A673 (cell line): ENCODE results near the gene BEX3. TPM values are rescaled to one million over a fixed set of nuclear protein-coding genes. Genes with fewer than 3 reads are reported as not detected.
A peak's percentile ranks its signal among the peaks of the same experiment; 100 is the strongest.
"Not testable (repeated sequence)": the region's sequence is repeated elsewhere in the genome, so short reads cannot be mapped to it uniquely, and the experiment has no call there.

Source experiments
- BruUV-seq: library from RNA; stranded (reverse); fragments of 400-500 nt; replicated peaks from 2 replicates; lab custom pipeline; 2021; lab: Mats Ljungman, UMichigan
- CTCF ChIA-PET: fragments of 300-600 bp; sonication (Branson Sonifier 250); formaldehyde crosslinking; loops from one replicate; lab custom pipeline; 2022; ENCODE audit warnings: antibody characterized with exemption; lab: Charles Lee
- POLR2A ChIA-PET: fragments of 300-600 bp; sonication (Branson Sonifier 250); formaldehyde crosslinking; loops from one replicate; lab custom pipeline; 2022; ENCODE audit warnings: antibody characterized with exemption; ENCODE audit not compliant: low non-redundant PET; lab: Charles Lee
- DNase-seq: peaks from one replicate; pipeline ENCODE4 v3.0.0-alpha.2; 2015; ENCODE audit warnings: low spot score
- H3K27ac ChIP-seq: fragments of 200-600 bp; sonication (generic); 2 replicates; pipeline ENCODE4 v1.5.1; 2016; ENCODE audit warnings: mixed run types, low read depth, mild to moderate bottlenecking, mixed read lengths, antibody characterized with exemption, low read length; ENCODE audit not compliant: poor library complexity, severe bottlenecking
- H3K27me3 ChIP-seq: fragments of 200-600 bp; sonication (generic); replicated peaks from 2 replicates; pipeline ENCODE4 v1.6.1; 2017; ENCODE audit warnings: mixed run types, low read depth, mild to moderate bottlenecking, mixed read lengths, antibody characterized with exemption, low read length; ENCODE audit not compliant: insufficient read depth, poor library complexity
- H3K36me3 ChIP-seq: fragments of 200-600 bp; sonication (generic); 2 replicates; pipeline ENCODE4 v1.6.1; 2016; ENCODE audit warnings: mixed run types, mild to moderate bottlenecking, mixed read lengths, antibody characterized with exemption, low read length; ENCODE audit not compliant: insufficient read depth, poor library complexity, severe bottlenecking
- H3K4me1 ChIP-seq: fragments of 200-600 bp; sonication (generic); 2 replicates; pipeline ENCODE4 v1.6.1; 2017; ENCODE audit warnings: mixed run types, mild to moderate bottlenecking, mixed read lengths, antibody characterized with exemption, low read length; ENCODE audit not compliant: insufficient read depth, poor library complexity, severe bottlenecking
- H3K4me3 ChIP-seq: fragments of 200-600 bp; sonication (generic); 2 replicates; pipeline ENCODE4 v1.5.1; 2016; ENCODE audit warnings: low read depth, mixed run types, mild to moderate bottlenecking, mixed read lengths, low read length; ENCODE audit not compliant: poor library complexity, severe bottlenecking
- H3K9me3 ChIP-seq: fragments of 200-600 bp; sonication (generic); 2 replicates; pipeline ENCODE4 v1.6.1; 2016; ENCODE audit warnings: mixed run types, low read depth, mild to moderate bottlenecking, mixed read lengths, antibody characterized with exemption, low read length; ENCODE audit not compliant: poor library complexity, severe bottlenecking
- CTCF ChIP-seq: fragments of 300-800, 200-600 bp; sonication (generic); conservative IDR thresholded peaks from 2 replicates; pipeline ENCODE4 v1.5.1; 2017; ENCODE audit warnings: low read depth, mild to moderate bottlenecking, antibody characterized with exemption, low read length, moderate library complexity, mixed read lengths
- EZH2 ChIP-seq: fragments of 200-600 bp; sonication (generic); IDR thresholded peaks from 2 replicates; pipeline ENCODE4 v1.6.1; 2017; ENCODE audit warnings: borderline replicate concordance, low read depth, mild to moderate bottlenecking, mixed read lengths, antibody characterized with exemption, low read length; ENCODE audit not compliant: poor library complexity, severe bottlenecking
- intact Hi-C: fragments of 100-400 bp; cut with micrococcal nuclease; formaldehyde crosslinking; loops from one replicate; pipeline ENCODE4 v1.10.0; 2022; ENCODE audit not compliant: unreplicated experiment
- total RNA-seq: library from RNA; stranded (reverse); gene quantifications from 2 replicates; pipeline ENCODE4 v1.2.3, GENCODE V29; 2021

The BEX3 gene
- total RNA-seq, 1 experiment from 2014 or later = 254 TPM

GRCh38 chrX:103405009-103405333, 28.6 kb downstream of the BEX3 start:
- no peak for DNase-seq
- Histone ChIP-seq H3K27ac (no peak overlapping the region), H3K4me3 (peak overlapping the region; percentile 46), H3K27me3 (no peaks in the 10 kb centered on the region), H3K4me1 (no peaks in the 10 kb centered on the region), H3K36me3 (no peaks in the 10 kb centered on the region), H3K9me3 (no peaks in the 10 kb centered on the region)
- intact Hi-C loops = no loop called here
- ChIA-PET CTCF (no interaction called here), POLR2A (no interaction called here)
- BruUV-seq = TSS peak; percentile 89
- TF ChIP-seq CTCF (no peak), EZH2 (no peak)

GRCh38 chrX:103406256-103406655, 29.9 kb downstream of the BEX3 start:
- TF ChIP-seq CTCF (no peak), EZH2 (no peak)
- POLR2A ChIA-PET = no interaction called here
- H3K4me3 ChIP-seq = no peak overlapping the region
- no peak overlapping the region for H3K27ac ChIP-seq
- no peaks in the 10 kb centered on the region for H3K27me3 ChIP-seq
- H3K36me3 ChIP-seq = no peaks in the 10 kb centered on the region
- no peak for DNase-seq
- CTCF ChIA-PET = no interaction called here
- intact Hi-C loops = no loop called here
- no peaks in the 10 kb centered on the region for H3K4me1 ChIP-seq
- BruUV-seq = no TSS peak
- H3K9me3 ChIP-seq = no peaks in the 10 kb centered on the region

DNA sequence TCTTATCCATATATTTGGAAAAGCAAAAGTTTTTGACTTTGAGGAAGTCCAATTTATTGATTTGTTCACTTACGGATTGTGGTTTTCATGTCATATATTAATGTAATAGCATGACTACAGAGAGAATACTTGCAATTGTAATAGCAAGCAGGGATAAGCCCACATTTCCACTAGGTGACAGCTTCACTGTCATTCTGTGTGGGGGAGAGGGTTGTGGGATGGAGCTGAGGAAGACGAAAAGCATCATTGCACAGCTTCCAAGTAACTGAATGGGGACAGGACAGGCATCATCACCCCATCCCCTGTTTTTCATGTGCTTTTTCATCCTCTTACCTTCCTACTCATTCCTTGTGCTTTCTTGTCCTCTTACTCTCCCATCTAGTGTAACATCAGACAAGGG, 31.4 kb downstream of the BEX3 start:
- intact Hi-C loops = no loop called here
- ChIA-PET POLR2A (no interaction called here), CTCF (no interaction called here)
- no peak for DNase-seq
- Histone ChIP-seq H3K4me1 (no peaks in the 10 kb centered on the region), H3K27me3 (no peaks in the 10 kb centered on the region), H3K27ac (no peak overlapping the region), H3K9me3 (no peaks in the 10 kb centered on the region), H3K4me3 (no peak overlapping the region), H3K36me3 (no peaks in the 10 kb centered on the region)
- no peak for TF ChIP-seq CTCF
- no peak for TF ChIP-seq EZH2
- no TSS peak for BruUV-seq

DNA sequence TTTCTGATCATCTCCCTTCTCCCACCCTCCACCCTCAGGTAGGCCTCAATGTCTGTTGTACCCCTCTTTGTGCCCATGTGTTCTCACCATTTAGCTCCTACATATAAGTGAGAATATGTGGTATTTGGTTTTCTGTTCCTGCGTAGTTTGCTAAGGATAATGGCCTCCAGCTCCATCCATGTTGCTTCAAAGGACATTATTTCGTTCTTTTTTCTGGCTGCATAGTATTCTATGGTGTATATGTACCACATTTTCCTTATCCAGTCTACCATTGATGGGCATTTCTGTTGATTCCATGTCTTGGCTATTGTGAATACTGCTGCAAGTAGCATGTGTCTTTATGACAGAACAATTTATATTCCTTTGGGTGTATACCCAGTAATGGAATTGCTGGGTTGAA, 35.4 kb downstream of the BEX3 start:
- H3K36me3 ChIP-seq, H3K4me1 ChIP-seq, CTCF ChIA-PET, DNase-seq, H3K27ac ChIP-seq, H3K27me3 ChIP-seq, BruUV-seq, H3K4me3 ChIP-seq, POLR2A ChIA-PET, intact Hi-C loops, H3K9me3 ChIP-seq: not testable (repeated sequence)
